Fibroblast of lung (primary cell): ENCODE measurements around the gene RAB8A.

Source experiments
- EZH2 ChIP-seq: IDR thresholded peaks from 2 replicates; pipeline ENCODE4 v1.5.1; 2012; ENCODE audit warnings: low read length, control low read depth, mild to moderate bottlenecking; ENCODE audit errors: missing control alignments
- TF ChIP-seq, protein P1 (sequence below), 2 donors: IDR thresholded peaks in 1 of 2; conservative IDR thresholded peaks in 1 of 2; 1 replicate in 1 of 2; 2 replicates in 1 of 2; pipeline ENCODE4 v1.5.1; 2011 to 2012; ENCODE audit warnings: low read length in 2 of 2, control low read depth in 1 of 2, inconsistent platforms in 1 of 2, low read depth in 1 of 2, mild to moderate bottlenecking in 1 of 2

DNA sequence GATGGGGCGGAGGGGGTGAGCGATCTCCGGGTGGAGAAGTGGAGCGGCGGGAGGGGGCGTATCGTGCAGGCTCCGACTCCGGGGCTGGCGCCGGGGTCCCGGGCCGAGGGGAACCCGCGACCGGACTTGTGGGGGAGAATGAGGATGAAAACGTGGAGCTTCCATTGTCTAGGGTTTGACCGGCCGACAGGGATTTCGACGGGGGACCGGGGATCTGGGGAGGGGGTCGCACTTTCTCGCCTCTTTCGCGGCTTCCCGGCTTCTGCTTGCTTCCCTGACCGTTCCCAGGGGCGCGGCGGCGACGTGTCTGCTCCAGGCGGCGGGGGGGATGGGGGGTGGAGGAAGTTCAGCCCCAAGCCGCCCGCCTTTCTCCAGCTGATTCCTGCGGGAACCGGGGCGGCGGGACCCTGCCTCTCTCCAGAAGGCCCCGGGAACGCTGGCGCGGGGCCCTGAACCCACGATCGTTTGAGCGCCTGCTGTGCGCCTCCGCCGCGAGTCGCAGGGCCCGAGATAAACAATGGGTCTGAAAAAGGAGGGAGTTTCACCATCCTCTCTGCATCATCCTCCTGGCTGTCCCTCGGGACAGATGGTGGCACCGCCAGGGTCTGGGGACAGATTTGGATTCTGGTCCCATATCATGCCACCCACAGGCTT lies 34.6 kb upstream of the RAB8A start:
- TF ChIP-seq, protein P1, sequence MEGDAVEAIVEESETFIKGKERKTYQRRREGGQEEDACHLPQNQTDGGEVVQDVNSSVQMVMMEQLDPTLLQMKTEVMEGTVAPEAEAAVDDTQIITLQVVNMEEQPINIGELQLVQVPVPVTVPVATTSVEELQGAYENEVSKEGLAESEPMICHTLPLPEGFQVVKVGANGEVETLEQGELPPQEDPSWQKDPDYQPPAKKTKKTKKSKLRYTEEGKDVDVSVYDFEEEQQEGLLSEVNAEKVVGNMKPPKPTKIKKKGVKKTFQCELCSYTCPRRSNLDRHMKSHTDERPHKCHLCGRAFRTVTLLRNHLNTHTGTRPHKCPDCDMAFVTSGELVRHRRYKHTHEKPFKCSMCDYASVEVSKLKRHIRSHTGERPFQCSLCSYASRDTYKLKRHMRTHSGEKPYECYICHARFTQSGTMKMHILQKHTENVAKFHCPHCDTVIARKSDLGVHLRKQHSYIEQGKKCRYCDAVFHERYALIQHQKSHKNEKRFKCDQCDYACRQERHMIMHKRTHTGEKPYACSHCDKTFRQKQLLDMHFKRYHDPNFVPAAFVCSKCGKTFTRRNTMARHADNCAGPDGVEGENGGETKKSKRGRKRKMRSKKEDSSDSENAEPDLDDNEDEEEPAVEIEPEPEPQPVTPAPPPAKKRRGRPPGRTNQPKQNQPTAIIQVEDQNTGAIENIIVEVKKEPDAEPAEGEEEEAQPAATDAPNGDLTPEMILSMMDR (conservative IDR thresholded peaks at IDR 0.05 in 1 of 2, IDR thresholded peaks at IDR 0.05 in 1 of 2; ENCODE audit: low read depth in 1 of 2, low read length in 2 of 2): no peak
- TF ChIP-seq EZH2: no peak
